Astrocyte (in vitro differentiated cells and primary cell): ENCODE results near the gene E4F1. TPM values are rescaled to one million over a fixed set of nuclear protein-coding genes. Genes with fewer than 3 reads are reported as not detected.
"Not testable (repeated sequence)": the region's sequence is repeated elsewhere in the genome, so short reads cannot be mapped to it uniquely, and the experiment has no call there.

ENCODE experiments used
- DNase-seq: peaks from one replicate; pipeline ENCODE4 v3.0.0-alpha.2; 2010; ENCODE audit warnings: low read depth
- FAIRE-seq: peaks from 2 replicates; lab custom pipeline; 2011; peaks lifted over from hg19 to GRCh38; lab: Jason Lieb, UNC
- H2AFZ ChIP-seq: 2 replicates; pipeline ENCODE4 v1.6.0; 2012; ENCODE audit warnings: low read depth, low read length, inconsistent platforms
- H3K27ac ChIP-seq: 2 replicates; pipeline ENCODE4 v1.5.1; 2011; ENCODE audit warnings: low read depth, low read length, inconsistent platforms
- H3K27me3 ChIP-seq: 2 replicates; pipeline ENCODE4 v1.6.0; 2011; ENCODE audit warnings: low read length, inconsistent platforms; ENCODE audit not compliant: insufficient read depth
- H3K36me3 ChIP-seq: 2 replicates; pipeline ENCODE4 v1.5.1; 2011; ENCODE audit warnings: low read length, inconsistent platforms; ENCODE audit not compliant: insufficient read depth
- H3K4me1 ChIP-seq: 2 replicates; pipeline ENCODE4 v1.5.1; 2011; ENCODE audit warnings: low read length, inconsistent platforms; ENCODE audit not compliant: insufficient read depth
- H3K4me2 ChIP-seq: 2 replicates; pipeline ENCODE4 v1.6.0; 2012; ENCODE audit warnings: low read length, inconsistent platforms
- H3K4me3 ChIP-seq: 2 replicates; pipeline ENCODE4 v1.5.1; 2011; ENCODE audit warnings: low read depth, mild to moderate bottlenecking, low read length, inconsistent platforms; ENCODE audit not compliant: insufficient read depth
- H3K79me2 ChIP-seq: 2 replicates; pipeline ENCODE4 v1.6.0; 2012; ENCODE audit warnings: mild to moderate bottlenecking, low read length, inconsistent platforms; ENCODE audit not compliant: insufficient read depth
- H3K9ac ChIP-seq: 2 replicates; pipeline ENCODE4 v1.6.0; 2012; ENCODE audit warnings: mild to moderate bottlenecking, low read length, inconsistent platforms
- H3K9me3 ChIP-seq: 2 replicates; pipeline ENCODE4 v1.5.1; 2012; ENCODE audit warnings: low read depth, mild to moderate bottlenecking, low read length, inconsistent platforms; ENCODE audit not compliant: insufficient read depth
- H4K20me1 ChIP-seq: 2 replicates; pipeline ENCODE4 v1.6.0; 2012; ENCODE audit warnings: low read length, inconsistent platforms; ENCODE audit not compliant: insufficient read depth
- H3K27ac Mint-ChIP-seq: one replicate; pipeline ENCODE4 v1.8.0; 2021; ENCODE audit warnings: mild to moderate bottlenecking, mixed read lengths; ENCODE audit not compliant: unreplicated experiment
- H3K27me3 Mint-ChIP-seq: one replicate; pipeline ENCODE4 v1.8.0; 2021; ENCODE audit warnings: low read depth, mixed read lengths; ENCODE audit not compliant: unreplicated experiment
- H3K36me3 Mint-ChIP-seq: one replicate; pipeline ENCODE4 v1.8.0; 2021; ENCODE audit warnings: low read depth, mixed read lengths; ENCODE audit not compliant: unreplicated experiment
- H3K4me1 Mint-ChIP-seq: one replicate; pipeline ENCODE4 v1.8.0; 2021; ENCODE audit warnings: low read depth, mixed read lengths; ENCODE audit not compliant: unreplicated experiment
- H3K4me3 Mint-ChIP-seq: one replicate; pipeline ENCODE4 v1.8.0; 2021; ENCODE audit warnings: mild to moderate bottlenecking, moderate library complexity, mixed read lengths; ENCODE audit not compliant: unreplicated experiment
- H3K9me3 Mint-ChIP-seq: one replicate; pipeline ENCODE4 v1.8.0; 2021; ENCODE audit warnings: mild to moderate bottlenecking, mixed read lengths; ENCODE audit not compliant: unreplicated experiment
- EZH2 ChIP-seq: IDR thresholded peaks from 2 replicates; pipeline ENCODE4 v1.6.1; 2012; ENCODE audit warnings: mild to moderate bottlenecking, low read length, inconsistent platforms; ENCODE audit not compliant: insufficient read depth
- total RNA-seq: library from RNA; stranded (reverse); gene quantifications from 2 replicates; pipeline ENCODE4 v1.2.1, GENCODE V29; 2021
- TF ChIP-seq, protein P1 (sequence below): IDR thresholded peaks from 2 replicates; pipeline ENCODE4 v1.5.1; 2011; ENCODE audit warnings: low read depth, mild to moderate bottlenecking, inconsistent platforms, low read length, moderate library complexity; ENCODE audit not compliant: insufficient read depth

The E4F1 gene
- total RNA-seq, 1 donor from 2014 or later = 22.8 TPM

DNA sequence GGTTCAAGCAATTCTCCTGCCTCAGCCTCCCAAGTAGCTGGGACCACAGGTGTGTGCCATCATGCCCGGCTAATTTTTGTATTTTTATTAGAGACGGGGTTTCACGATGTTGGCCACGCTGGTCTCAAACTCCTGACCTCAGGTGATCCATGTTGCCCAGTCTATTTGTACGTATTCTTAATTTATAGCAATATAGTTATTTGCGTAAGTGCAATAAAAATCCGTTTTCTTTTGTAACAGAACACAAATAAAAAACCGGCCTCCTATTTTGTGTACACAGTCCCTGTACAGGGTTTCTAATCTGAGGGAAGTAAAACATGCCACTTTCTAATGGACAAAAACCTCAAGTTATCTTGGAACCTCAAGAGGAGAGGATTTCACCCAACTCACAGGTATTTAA, 36.9 kb downstream of the E4F1 start:
- peaks cover 87% of the 10 kb centered on the region for H4K20me1 ChIP-seq
- H3K4me1 ChIP-seq = no peaks in the 10 kb centered on the region
- Mint-ChIP-seq H3K4me3 (no peak overlapping the region), H3K9me3 (no peaks in the 10 kb centered on the region), H3K27me3 (no peaks in the 10 kb centered on the region), H3K27ac (no peak overlapping the region), H3K36me3 (peaks cover 18% of the 10 kb centered on the region), H3K4me1 (peaks cover 1% of the 10 kb centered on the region)
- H3K4me2 ChIP-seq = no peak overlapping the region
- H3K4me3 ChIP-seq = no peak overlapping the region
- H3K79me2 ChIP-seq = peaks cover 87% of the 10 kb centered on the region
- H2AFZ ChIP-seq = no peak overlapping the region
- H3K9me3 ChIP-seq = no peaks in the 10 kb centered on the region
- H3K9ac ChIP-seq = no peak overlapping the region
- TF ChIP-seq EZH2 = no peak
- TF ChIP-seq, protein P1, sequence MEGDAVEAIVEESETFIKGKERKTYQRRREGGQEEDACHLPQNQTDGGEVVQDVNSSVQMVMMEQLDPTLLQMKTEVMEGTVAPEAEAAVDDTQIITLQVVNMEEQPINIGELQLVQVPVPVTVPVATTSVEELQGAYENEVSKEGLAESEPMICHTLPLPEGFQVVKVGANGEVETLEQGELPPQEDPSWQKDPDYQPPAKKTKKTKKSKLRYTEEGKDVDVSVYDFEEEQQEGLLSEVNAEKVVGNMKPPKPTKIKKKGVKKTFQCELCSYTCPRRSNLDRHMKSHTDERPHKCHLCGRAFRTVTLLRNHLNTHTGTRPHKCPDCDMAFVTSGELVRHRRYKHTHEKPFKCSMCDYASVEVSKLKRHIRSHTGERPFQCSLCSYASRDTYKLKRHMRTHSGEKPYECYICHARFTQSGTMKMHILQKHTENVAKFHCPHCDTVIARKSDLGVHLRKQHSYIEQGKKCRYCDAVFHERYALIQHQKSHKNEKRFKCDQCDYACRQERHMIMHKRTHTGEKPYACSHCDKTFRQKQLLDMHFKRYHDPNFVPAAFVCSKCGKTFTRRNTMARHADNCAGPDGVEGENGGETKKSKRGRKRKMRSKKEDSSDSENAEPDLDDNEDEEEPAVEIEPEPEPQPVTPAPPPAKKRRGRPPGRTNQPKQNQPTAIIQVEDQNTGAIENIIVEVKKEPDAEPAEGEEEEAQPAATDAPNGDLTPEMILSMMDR = no peak
- peaks cover 75% of the 10 kb centered on the region for H3K36me3 ChIP-seq
- FAIRE-seq = no peak
- H3K27ac ChIP-seq = no peak overlapping the region
- H3K27me3 ChIP-seq = no peaks in the 10 kb centered on the region
- no peak for DNase-seq

DNA sequence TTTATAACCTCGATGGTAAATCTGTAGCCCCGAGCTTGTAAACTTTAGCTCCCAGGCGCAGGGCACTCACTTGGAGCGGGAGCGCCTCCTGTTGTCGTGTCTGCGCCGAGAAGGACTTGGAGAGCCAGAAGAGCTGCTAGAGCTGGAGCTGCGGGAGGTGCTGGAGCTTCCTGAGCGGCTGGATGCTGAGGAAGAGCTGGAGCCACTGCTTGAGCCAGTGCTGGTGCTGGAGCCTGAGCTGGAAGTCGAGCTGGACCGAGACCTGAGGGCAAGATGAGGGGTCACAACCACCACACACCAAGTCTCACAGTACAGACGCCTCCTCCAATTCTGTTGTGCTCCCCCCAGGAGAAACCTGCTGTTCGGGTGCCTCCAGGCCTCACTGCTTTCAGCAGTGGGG, 39.6 kb downstream of the E4F1 start:
- H3K4me3 Mint-ChIP-seq, H3K27me3 ChIP-seq, H3K36me3 Mint-ChIP-seq, H3K9me3 ChIP-seq, H3K4me2 ChIP-seq, H2AFZ ChIP-seq, H3K9me3 Mint-ChIP-seq, FAIRE-seq, H3K27ac Mint-ChIP-seq, DNase-seq, H3K27me3 Mint-ChIP-seq, H3K9ac ChIP-seq, H3K4me3 ChIP-seq, H3K4me1 ChIP-seq, H3K27ac ChIP-seq: not testable (repeated sequence)
- H3K79me2 ChIP-seq = peaks cover 91% of the 10 kb centered on the region
- peaks cover 80% of the 10 kb centered on the region for H4K20me1 ChIP-seq
- H3K36me3 ChIP-seq = peaks cover 48% of the 10 kb centered on the region
- peaks cover 12% of the 10 kb centered on the region for H3K4me1 Mint-ChIP-seq

DNA sequence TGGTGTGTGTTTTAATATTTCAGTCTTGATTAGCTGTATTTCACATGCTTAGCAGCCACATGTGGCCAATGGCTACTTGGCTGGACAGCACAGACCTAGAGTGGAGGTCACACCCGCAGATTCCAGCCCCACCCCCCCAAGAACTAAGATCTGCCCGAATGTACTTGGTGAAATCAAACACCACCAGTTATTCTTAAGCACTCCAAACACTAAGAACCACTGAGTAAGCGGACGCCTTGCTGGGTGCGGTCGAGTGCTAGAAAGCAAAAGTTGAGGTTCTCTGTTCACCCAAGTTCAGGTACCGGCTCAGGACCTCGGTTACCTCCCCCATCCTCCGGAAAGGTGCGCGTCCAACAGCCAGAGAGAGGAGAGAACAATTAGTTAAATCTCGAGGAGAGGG, 43.5 kb downstream of the E4F1 start:
- H3K4me3 Mint-ChIP-seq = peak overlapping the region; percentile 97
- H4K20me1 ChIP-seq = peaks cover 78% of the 10 kb centered on the region
- H3K4me1 Mint-ChIP-seq = peaks cover 16% of the 10 kb centered on the region
- H3K4me2 ChIP-seq = peak overlapping the region; percentile 86
- not testable (repeated sequence) for H3K27ac ChIP-seq, FAIRE-seq, H3K36me3 Mint-ChIP-seq, H3K9me3 Mint-ChIP-seq, H3K27me3 ChIP-seq, H3K27me3 Mint-ChIP-seq, H2AFZ ChIP-seq, H3K9me3 ChIP-seq
- peaks cover 22% of the 10 kb centered on the region for H3K36me3 ChIP-seq
- H3K27ac Mint-ChIP-seq = peak overlapping the region; percentile 91
- H3K9ac ChIP-seq = peak overlapping the region; percentile 88
- peaks cover 17% of the 10 kb centered on the region for H3K4me1 ChIP-seq
- peak; percentile 20 for DNase-seq
- peak overlapping the region; percentile 77 for H3K4me3 ChIP-seq
- peaks cover 85% of the 10 kb centered on the region for H3K79me2 ChIP-seq

DNA sequence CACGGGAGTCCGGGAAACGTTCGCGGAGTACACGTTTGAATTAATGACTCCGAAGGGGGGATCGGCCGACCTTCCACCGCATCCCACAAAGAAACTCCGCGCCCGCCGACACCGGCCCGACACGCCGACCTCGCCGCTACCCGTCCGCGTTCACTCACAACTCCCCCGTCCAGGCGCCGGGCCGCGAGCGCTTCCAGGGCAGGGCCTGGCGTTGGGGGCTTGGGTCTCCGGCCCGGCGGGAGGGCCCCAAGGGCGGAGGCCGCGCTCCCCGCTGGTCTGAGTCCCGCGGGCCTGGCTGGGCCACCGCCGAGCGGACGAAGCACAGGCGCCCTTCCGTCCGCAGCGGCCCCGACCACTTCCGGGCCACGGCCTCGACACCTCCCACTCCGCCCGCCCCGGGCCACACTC, 44.1 kb downstream of the E4F1 start:
- peak overlapping the region; percentile 88 for H3K9ac ChIP-seq
- peak overlapping the region; percentile 77 for H3K4me3 ChIP-seq
- not testable (repeated sequence) for H3K36me3 Mint-ChIP-seq, H3K9me3 ChIP-seq, DNase-seq, H3K9me3 Mint-ChIP-seq, FAIRE-seq, H3K27me3 ChIP-seq, H3K27me3 Mint-ChIP-seq
- H3K4me1 ChIP-seq = peaks cover 17% of the 10 kb centered on the region
- peak overlapping the region; percentile 93 for H3K27ac Mint-ChIP-seq
- peaks cover 78% of the 10 kb centered on the region for H4K20me1 ChIP-seq
- peak overlapping the region; percentile 86 for H3K4me2 ChIP-seq
- peak overlapping the region; percentile 97 for H3K4me3 Mint-ChIP-seq
- peak overlapping the region; percentile 94 for H3K27ac ChIP-seq
- H2AFZ ChIP-seq = peak overlapping the region; percentile 99
- peaks cover 16% of the 10 kb centered on the region for H3K36me3 ChIP-seq
- peaks cover 78% of the 10 kb centered on the region for H3K79me2 ChIP-seq
- H3K4me1 Mint-ChIP-seq = peaks cover 16% of the 10 kb centered on the region
